ENCODE results near the gene EDIL3. TPM values are rescaled to one million over a fixed set of nuclear protein-coding genes. Genes with fewer than 3 reads are reported as not detected.

EDIL3 gene
- total RNA-seq, 4 donors from 2014 or later = 9.6 to 16.0 (median 11.1) TPM

DNA sequence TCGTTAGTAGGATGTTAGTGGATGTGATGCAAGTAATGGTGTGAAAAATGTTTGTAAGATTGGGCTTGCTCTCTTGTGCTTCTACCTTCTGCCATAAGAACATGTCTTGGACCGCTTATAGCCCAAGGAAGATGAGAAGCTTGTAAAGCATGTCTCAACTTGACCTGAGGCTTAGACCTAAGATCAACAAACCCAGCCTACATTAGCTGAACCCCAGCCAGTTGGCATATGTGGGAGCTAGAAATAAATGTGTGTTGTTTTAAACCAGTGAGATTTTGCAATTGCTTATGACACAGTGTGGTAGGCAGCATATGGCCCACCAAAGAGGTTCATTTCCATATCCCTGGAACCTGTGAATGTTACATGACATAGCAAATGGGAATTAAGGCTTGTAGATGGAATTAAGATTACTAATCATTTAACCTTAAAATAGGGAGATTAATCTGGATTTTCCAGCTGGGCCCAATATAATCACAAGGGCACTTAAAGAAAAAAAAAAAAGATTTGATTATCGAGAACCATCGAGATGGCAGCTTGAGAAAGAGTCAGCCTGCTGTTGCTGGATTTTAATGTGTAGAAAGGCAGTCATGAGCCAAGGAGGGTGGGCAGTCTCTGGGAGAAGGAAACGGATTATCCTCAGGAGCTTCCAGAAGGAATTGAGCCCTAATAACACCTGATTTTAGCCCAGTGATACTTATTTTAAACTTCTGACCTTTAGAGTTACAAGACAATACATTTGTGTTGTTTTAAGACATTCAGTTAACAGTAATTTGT is 27.3 kb upstream of the EDIL3 start:
- TF ChIP-seq, protein P1, sequence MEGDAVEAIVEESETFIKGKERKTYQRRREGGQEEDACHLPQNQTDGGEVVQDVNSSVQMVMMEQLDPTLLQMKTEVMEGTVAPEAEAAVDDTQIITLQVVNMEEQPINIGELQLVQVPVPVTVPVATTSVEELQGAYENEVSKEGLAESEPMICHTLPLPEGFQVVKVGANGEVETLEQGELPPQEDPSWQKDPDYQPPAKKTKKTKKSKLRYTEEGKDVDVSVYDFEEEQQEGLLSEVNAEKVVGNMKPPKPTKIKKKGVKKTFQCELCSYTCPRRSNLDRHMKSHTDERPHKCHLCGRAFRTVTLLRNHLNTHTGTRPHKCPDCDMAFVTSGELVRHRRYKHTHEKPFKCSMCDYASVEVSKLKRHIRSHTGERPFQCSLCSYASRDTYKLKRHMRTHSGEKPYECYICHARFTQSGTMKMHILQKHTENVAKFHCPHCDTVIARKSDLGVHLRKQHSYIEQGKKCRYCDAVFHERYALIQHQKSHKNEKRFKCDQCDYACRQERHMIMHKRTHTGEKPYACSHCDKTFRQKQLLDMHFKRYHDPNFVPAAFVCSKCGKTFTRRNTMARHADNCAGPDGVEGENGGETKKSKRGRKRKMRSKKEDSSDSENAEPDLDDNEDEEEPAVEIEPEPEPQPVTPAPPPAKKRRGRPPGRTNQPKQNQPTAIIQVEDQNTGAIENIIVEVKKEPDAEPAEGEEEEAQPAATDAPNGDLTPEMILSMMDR (IDR thresholded peaks at IDR 0.05; ENCODE audit: low read depth) = no peak

DNA sequence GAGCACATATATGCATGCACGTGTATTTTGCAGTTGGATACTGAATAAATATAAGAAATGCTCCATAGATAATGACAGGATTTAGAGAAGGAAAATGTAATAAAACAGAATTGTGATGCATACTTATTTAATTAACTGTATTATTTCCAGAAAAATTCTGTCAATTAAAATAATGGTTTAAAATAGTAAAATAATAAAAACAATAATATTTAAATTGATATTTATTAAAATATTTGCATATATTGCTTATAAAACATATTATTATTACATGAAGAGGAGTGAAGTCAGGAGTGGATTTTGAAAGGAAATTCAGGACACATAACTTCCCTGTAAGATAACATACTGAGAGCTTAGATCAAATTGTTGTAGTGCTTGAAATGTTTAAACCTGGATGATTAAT is 21.4 kb upstream of the EDIL3 start:
- TF ChIP-seq, protein P1 (IDR thresholded peaks at IDR 0.05; ENCODE audit: low read depth) = no peak

DNA sequence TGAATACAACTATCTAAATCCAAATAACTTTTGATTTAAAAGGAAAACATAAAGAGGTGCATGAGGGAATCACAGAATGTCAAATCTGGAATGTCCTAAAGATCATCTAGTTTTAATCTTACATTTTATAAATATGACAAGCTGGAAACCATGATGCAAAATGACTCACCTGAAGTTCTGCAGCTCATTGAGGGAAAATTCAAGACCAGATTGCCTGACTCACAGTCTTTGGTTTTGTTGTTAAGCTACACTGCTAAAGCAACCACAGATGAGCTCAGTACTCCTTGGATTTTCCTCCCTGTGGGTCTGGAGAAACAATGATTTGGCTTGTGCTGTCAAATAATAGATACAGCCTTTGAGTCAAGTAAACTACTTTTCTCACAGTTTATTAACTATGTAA is 19.1 kb upstream of the EDIL3 start:
- TF ChIP-seq, protein P1 (IDR thresholded peaks at IDR 0.05; ENCODE audit: low read depth) = no peak

DNA sequence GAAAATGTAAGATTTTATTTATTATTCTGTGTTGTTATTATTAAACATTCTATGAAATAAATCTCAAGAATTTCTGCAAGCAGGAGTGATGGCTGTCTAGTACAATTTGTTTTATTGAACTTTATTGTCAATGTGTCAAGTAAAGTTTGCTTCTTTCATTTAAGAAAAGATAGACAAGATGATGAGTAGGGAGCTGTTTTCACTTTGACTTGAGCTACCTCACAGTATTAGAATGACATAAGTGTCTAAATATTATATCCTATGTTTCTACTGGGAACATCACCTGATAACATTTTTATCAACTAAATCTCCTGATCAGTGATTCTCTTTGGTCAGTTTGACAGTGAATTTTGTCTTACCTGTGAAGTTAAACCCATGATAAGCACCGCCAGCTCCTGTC is 12.7 kb upstream of the EDIL3 start:
- TF ChIP-seq, protein P1 (IDR thresholded peaks at IDR 0.05; ENCODE audit: low read depth) = no peak

DNA sequence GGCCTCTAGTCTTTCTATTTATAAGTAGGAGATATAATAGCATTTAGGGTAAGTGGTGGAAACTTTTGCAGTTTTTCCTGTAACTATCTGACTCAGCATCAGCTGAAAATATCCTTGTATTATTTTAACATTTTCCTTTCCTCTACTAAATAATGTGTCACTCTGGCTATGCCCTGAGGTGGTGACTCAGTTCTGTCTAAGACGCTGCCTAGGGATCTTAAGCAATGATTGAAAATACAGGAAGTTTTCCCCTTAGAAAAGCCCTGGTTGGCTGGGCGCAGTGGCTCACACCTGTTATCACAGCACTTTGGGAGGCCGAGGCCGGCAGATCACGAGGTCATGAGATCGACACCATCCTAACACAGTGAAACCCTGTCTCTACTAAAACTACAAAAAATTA is 9.3 kb upstream of the EDIL3 start:
- TF ChIP-seq, protein P1 (IDR thresholded peaks at IDR 0.05; ENCODE audit: low read depth) = no peak

DNA sequence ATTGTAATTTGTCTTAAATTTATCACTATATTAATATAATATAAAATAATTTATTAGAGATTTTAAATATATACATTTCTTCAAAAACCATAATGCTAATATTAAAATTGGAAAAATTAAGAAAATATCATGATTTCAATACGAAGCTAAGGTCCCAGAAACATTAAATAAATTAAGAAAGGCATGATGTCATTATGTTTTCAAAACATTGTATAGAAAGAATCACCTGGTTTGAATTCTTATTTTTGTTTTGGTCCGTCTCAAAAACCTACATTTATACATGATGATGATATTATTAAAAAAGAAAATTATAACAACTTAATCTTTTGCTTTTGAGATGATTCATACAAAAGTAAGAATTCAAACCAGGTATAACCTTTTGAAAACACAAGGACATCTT is 8.2 kb upstream of the EDIL3 start:
- TF ChIP-seq, protein P1 (IDR thresholded peaks at IDR 0.05; ENCODE audit: low read depth) = no peak

DNA sequence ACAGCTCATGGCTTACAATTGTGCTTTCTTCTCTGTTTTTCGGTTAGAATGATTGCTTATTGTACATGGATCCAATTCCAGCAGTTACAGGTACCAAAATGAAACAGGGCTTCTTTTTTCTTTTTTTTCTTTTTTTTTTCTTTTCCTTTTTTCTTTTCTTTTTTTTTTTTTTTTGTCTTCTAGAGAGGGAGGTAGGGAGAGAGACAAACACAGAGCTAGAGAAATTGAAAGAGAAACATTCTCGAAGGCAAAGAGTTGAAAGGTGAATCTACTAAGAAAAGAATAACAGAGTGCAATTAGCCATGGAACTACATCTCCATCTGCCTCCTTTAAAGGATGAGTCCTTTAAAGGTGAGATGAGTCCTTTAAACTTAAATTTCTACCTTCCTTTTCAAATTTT is 1.0 kb upstream of the EDIL3 start:
- TF ChIP-seq, protein P1 (IDR thresholded peaks at IDR 0.05; ENCODE audit: low read depth) = no peak

All from subcutaneous adipose tissue (tissue), 4 donors.